Liver (tissue), 9 donors: ENCODE data around the gene CARM1. TPM values are rescaled to one million over a fixed set of nuclear protein-coding genes. Genes with fewer than 3 reads are reported as not detected.

Experiments used
- DNase-seq: peaks from one replicate; pipeline ENCODE4 v3.0.0-alpha.2; 2017; ENCODE audit warnings: low spot score
- H3K27ac ChIP-seq, 2 donors: one replicate each; pipeline ENCODE4 v1.7.0; 2013; ENCODE audit warnings: inconsistent platforms in 2 of 2, low read length in 2 of 2, control low read depth in 1 of 2, low read depth in 1 of 2, mild to moderate bottlenecking in 1 of 2
- H3K27me3 ChIP-seq, 4 donors: one replicate each; pipeline versions ENCODE4 v1.6.1 to v1.7.0; 2013; ENCODE audit warnings: low read length in 3 of 4, inconsistent platforms in 1 of 4, mild to moderate bottlenecking in 1 of 4, moderate library complexity in 1 of 4; ENCODE audit not compliant: control insufficient read depth in 4 of 4, insufficient read depth in 4 of 4
- H3K36me3 ChIP-seq, 4 donors: one replicate each; pipeline versions ENCODE4 v1.6.1 to v1.7.0; 2013; ENCODE audit warnings: low read length in 3 of 4, mild to moderate bottlenecking in 3 of 4, low read depth in 1 of 4, moderate library complexity in 1 of 4; ENCODE audit not compliant: control insufficient read depth in 4 of 4, insufficient read depth in 3 of 4
- H3K4me1 ChIP-seq, 4 donors: one replicate each; pipeline versions ENCODE4 v1.6.1 to v1.7.0; 2013; ENCODE audit warnings: low read length in 3 of 4, mild to moderate bottlenecking in 3 of 4, moderate library complexity in 1 of 4; ENCODE audit not compliant: control insufficient read depth in 4 of 4, insufficient read depth in 4 of 4
- H3K4me3 ChIP-seq, 3 donors: one replicate each; pipeline versions ENCODE4 v1.6.1 to v1.7.0; 2013; ENCODE audit warnings: low read length in 3 of 3, control low read depth in 1 of 3, low read depth in 1 of 3, mild to moderate bottlenecking in 1 of 3
- H3K9ac ChIP-seq, 2 donors: one replicate each; pipeline ENCODE4 v1.7.0; 2013; ENCODE audit warnings: low read length in 2 of 2, mild to moderate bottlenecking in 2 of 2, moderate library complexity in 2 of 2, control low read depth in 1 of 2, low read depth in 1 of 2
- H3K9me3 ChIP-seq, 4 donors: one replicate each; pipeline versions ENCODE4 v1.6.1 to v1.7.0; 2013; ENCODE audit warnings: low read length in 3 of 4; ENCODE audit not compliant: control insufficient read depth in 4 of 4
- CTCF ChIP-seq: fragments of 150-350 bp; IDR thresholded peaks from 2 replicates; pipeline ENCODE4 v1.5.1; 2017; ENCODE audit warnings: improper control_type of control experiment, low read depth, low read length; ENCODE audit not compliant: missing input control
- EGR1 ChIP-seq, 2 donors: IDR thresholded peaks; 2 replicates each; pipeline ENCODE4 v1.6.1; 2016 to 2018; ENCODE audit warnings: antibody characterized with exemption in 2 of 2, low read depth in 2 of 2
- FOXA1 ChIP-seq: IDR thresholded peaks from 2 replicates; pipeline ENCODE4 v1.6.1; 2016; ENCODE audit warnings: antibody characterized with exemption
- FOXA2 ChIP-seq: IDR thresholded peaks from 2 replicates; pipeline ENCODE4 v1.6.1; 2016; ENCODE audit warnings: antibody characterized with exemption
- HNF4A ChIP-seq, 2 donors: conservative IDR thresholded peaks; 2 replicates each; pipeline ENCODE4 v1.6.1; 2016; ENCODE audit warnings: antibody characterized with exemption in 2 of 2, mild to moderate bottlenecking in 2 of 2
- HNF4G ChIP-seq: IDR thresholded peaks from 2 replicates; pipeline ENCODE4 v1.6.1; 2016; ENCODE audit warnings: antibody characterized with exemption
- JUND ChIP-seq, 2 donors: IDR thresholded peaks; 2 replicates each; pipeline ENCODE4 v1.6.1; 2016; ENCODE audit warnings: antibody characterized with exemption in 2 of 2
- NR2F2 ChIP-seq: IDR thresholded peaks from 2 replicates; pipeline ENCODE4 v1.6.1; 2016; ENCODE audit warnings: antibody characterized with exemption
- REST ChIP-seq: IDR thresholded peaks from 2 replicates; pipeline ENCODE4 v1.6.1; 2016; ENCODE audit warnings: antibody characterized with exemption, mild to moderate bottlenecking
- RXRA ChIP-seq, 2 donors: IDR thresholded peaks; 2 replicates each; pipeline ENCODE4 v1.6.1; 2017 to 2018; ENCODE audit warnings: antibody characterized with exemption in 2 of 2, mild to moderate bottlenecking in 1 of 2
- SP1 ChIP-seq: IDR thresholded peaks from 2 replicates; pipeline ENCODE4 v1.6.1; 2018; ENCODE audit warnings: antibody characterized with exemption, mild to moderate bottlenecking
- YY1 ChIP-seq: IDR thresholded peaks from 2 replicates; pipeline ENCODE4 v1.6.1; 2016; ENCODE audit warnings: antibody characterized with exemption, mild to moderate bottlenecking
- WGBS: extraction: QIAGEN DNeasy Blood & Tissue Kit; methylation state at CpG from one replicate; pipeline ENCODE4 v1.1.7; 2013; 5-methylcytosine and 5-hydroxymethylcytosine counted together
- polyA plus RNA-seq, 2 donors: library from polyadenylated mRNA; stranded (reverse) in 1 of 2; unstranded in 1 of 2; fragments of 200-250 nt in 1 of 2; fragments of >200 nt in 1 of 2; fragmentation: Nextera tagmentation in 1 of 2; extraction: Ambion mirVana in 1 of 2; gene quantifications; one replicate each; pipeline versions ENCODE4 v1.2.1 to v1.2.3, GENCODE V29; 2013 to 2015
- total RNA-seq, 2 donors: library from RNA; depleted of rRNA; stranded (reverse); fragments of >200 nt; gene quantifications; one replicate each; pipeline ENCODE4 v1.2.3, GENCODE V29; 2014
- TF ChIP-seq, protein P1 (sequence below): IDR thresholded peaks from 2 replicates; pipeline ENCODE4 v1.6.1; 2016; ENCODE audit warnings: antibody characterized with exemption
- TF ChIP-seq, protein P2 (sequence below): IDR thresholded peaks from 2 replicates; pipeline ENCODE4 v1.6.1; 2016; ENCODE audit warnings: antibody characterized with exemption
- TF ChIP-seq, protein P3 (sequence below): IDR thresholded peaks from 2 replicates; pipeline ENCODE4 v1.6.1; 2016; ENCODE audit warnings: antibody characterized with exemption
- donor health status: healthy.
- donor health status: healthy.
- donor health status: healthy.
- donor health status: healthy.
- donor health status: healthy.

CARM1 gene
- total and polyA plus RNA-seq, 4 donors: 5.1 to 18.3 (median 15.1) TPM

- TF ChIP-seq NR2F2: no peak
- TF ChIP-seq, protein P1, sequence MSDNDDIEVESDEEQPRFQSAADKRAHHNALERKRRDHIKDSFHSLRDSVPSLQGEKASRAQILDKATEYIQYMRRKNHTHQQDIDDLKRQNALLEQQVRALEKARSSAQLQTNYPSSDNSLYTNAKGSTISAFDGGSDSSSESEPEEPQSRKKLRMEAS: no peak
- TF ChIP-seq FOXA2: no peak
- no peak for TF ChIP-seq CTCF
- TF ChIP-seq, protein P2, sequence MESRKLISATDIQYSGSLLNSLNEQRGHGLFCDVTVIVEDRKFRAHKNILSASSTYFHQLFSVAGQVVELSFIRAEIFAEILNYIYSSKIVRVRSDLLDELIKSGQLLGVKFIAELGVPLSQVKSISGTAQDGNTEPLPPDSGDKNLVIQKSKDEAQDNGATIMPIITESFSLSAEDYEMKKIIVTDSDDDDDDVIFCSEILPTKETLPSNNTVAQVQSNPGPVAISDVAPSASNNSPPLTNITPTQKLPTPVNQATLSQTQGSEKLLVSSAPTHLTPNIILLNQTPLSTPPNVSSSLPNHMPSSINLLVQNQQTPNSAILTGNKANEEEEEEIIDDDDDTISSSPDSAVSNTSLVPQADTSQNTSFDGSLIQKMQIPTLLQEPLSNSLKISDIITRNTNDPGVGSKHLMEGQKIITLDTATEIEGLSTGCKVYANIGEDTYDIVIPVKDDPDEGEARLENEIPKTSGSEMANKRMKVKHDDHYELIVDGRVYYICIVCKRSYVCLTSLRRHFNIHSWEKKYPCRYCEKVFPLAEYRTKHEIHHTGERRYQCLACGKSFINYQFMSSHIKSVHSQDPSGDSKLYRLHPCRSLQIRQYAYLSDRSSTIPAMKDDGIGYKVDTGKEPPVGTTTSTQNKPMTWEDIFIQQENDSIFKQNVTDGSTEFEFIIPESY: no peak
- TF ChIP-seq YY1: peak; percentile 60
- no peak for TF ChIP-seq JUND (IDR thresholded peaks at IDR 0.05)
- peak in 1 of 2 donors; percentile 2 for TF ChIP-seq HNF4A (conservative IDR thresholded peaks at IDR 0.05)
- TF ChIP-seq RXRA (IDR thresholded peaks at IDR 0.05): peak in 1 of 2 donors; percentile 45
- no peak for TF ChIP-seq HNF4G
- TF ChIP-seq FOXA1: no peak
- no peak for TF ChIP-seq SP1
- TF ChIP-seq, protein P3, sequence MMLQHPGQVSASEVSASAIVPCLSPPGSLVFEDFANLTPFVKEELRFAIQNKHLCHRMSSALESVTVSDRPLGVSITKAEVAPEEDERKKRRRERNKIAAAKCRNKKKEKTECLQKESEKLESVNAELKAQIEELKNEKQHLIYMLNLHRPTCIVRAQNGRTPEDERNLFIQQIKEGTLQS: no peak
- TF ChIP-seq EGR1 (IDR thresholded peaks at IDR 0.05; ENCODE audit: low read depth in 2 of 2): no peak
- WGBS: under 1% methylated on average over 100 of the region's 100 CpGs
- Histone ChIP-seq H3K4me3 (peak within 1 kb of the TSS; percentile 74 to 99 (median 95)), H3K36me3 (no peaks in the 10 kb centered on the region), H3K9me3 (no peaks in the 10 kb centered on the region), H3K4me1 (peaks cover 0 to 10% (median 8%) of the 10 kb centered on the region in 4 donors), H3K27me3 (no peaks in the 10 kb centered on the region), H3K27ac (peak within 1 kb of the TSS; percentile 83 to 90), H3K9ac (peak within 1 kb of the TSS; percentile 51 to 90)
- peak; percentile 97 for DNase-seq
Observed at GRCh38 chr19:10960314-10961072, 89.1 kb downstream of the CARM1 start, which contains the start of gene SMARCA4. Gene SMARCA4 (plus strand): TSS chr19:10961030. CDS start chr19:10984152, 23,122 bp downstream.

DNA sequence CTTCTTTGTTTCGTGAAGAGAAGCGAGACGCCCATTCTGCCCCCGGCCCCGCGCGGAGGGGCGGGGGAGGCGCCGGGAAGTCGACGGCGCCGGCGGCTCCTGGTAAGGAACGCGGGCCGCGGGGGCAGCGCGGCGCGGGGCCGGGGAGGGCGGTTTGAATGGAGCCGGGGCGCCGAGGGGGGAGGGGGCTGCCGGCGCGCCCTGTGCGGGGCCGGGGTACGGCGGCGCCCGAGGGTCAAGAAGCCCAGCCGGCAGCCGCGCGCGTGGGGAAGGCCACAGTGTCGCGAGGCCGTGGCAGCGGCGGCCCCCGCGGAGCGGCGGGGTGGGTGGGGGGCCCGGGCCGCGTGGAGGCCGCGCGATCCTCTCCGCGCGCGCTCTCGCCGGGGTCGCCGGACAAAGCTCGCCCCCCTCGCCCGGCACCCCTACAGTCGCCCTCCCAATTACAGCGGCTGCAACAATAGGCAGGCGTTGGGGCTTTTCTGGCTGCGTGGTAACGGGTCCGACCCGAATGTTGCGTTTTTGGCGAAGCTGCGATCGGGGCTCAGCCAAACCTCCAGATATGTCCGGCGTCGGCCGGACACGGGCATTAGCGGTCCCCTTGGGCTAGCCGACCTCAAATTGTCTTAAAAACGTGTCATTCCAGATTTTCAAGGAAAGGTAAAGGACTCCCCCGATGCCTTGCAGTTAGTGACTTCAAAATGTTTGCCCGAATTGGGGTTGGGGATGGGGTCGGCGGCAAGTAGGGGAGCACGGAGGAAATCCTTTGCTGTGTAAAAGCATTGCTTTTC is 89.9 kb downstream of the CARM1 start:
- Histone ChIP-seq H3K9ac (peak overlapping the region; percentile 50 to 51), H3K9me3 (no peaks in the 10 kb centered on the region), H3K36me3 (no peaks in the 10 kb centered on the region), H3K4me1 (peaks cover 0 to 10% (median 8%) of the 10 kb centered on the region in 4 donors), H3K27me3 (no peaks in the 10 kb centered on the region), H3K4me3 (peak overlapping the region; percentile 68 to 99 (median 95)), H3K27ac (peak overlapping the region; percentile 53 to 80)
- WGBS: under 1% methylated on average over 92 of the region's 92 CpGs
- peak; percentile 53 for DNase-seq
- TF ChIP-seq, protein P2: no peak
- TF ChIP-seq SP1: no peak
- TF ChIP-seq REST: no peak
- TF ChIP-seq, protein P1: no peak
